ENCODE results near the gene MC5R.

- TF ChIP-seq CTCF (conservative IDR thresholded peaks at IDR 0.05; ENCODE audit: low read length) = no peak
- TF ChIP-seq EZH2phosphoT487 (IDR thresholded peaks at IDR 0.05; ENCODE audit: borderline replicate concordance) = no peak
Observed at GRCh38 chr18:13874558-13874957, 50.6 kb downstream of the MC5R start.
